Measurements from ENCODE around the gene TM7SF2. TPM values are rescaled to one million over a fixed set of nuclear protein-coding genes. Genes with fewer than 3 reads are reported as not detected.

TM7SF2 gene
- total RNA-seq, 1 experiment from 2014 or later = 73.8 TPM

DNA sequence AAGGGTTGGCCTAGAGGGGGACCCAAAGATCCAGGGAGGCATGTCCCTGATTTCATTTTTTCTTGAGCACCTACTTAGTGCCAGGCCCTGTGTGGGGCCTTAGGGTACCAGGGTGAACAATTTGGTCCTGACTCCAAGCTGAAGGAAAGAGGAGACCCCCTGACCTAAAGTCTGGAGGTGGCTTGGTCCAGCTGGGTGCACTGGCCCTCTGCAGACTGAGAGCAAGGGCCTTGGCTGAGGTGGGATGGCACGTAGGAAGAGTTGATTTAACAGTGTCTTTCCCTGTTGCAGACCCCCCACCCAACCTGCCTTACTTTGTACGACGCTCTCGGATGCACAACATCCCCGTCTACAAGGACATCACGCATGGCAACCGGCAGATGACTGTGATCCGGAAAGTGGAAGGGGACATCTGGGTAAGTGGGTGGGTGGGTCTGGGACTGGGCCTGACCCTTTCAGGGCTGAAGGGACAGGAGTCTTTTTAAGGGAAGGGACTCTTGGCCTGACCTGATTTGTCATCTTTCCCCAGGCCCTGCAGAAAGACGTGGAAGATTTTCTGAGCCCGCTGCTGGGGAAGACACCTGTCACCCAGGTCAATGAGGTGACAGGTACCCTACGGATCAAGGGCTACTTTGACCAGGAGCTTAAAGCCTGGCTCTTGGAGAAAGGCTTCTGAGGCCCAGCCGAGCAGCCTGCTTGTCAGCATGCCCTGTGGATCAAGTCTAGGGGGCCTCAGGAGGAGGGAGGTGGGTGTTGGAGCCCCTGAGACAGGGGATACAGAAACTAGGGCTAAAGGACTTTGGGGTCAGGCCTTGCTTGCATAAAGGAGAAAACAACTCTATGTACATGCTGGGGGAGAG is 13.8 kb downstream of the TM7SF2 start:
- intact Hi-C loops (cut with micrococcal nuclease; ENCODE audit: unreplicated experiment) = no loop called here
- Histone ChIP-seq H3K4me3 (ENCODE audit: low read depth, low read length) (no peak overlapping the region), H3K4me1 (peaks cover 14% of the 10 kb centered on the region), H3K9me3 (no peaks in the 10 kb centered on the region), H3K27me3 (replicated peaks; ENCODE audit: control insufficient read depth, insufficient read depth, low read length) (no peaks in the 10 kb centered on the region), H3K36me3 (ENCODE audit: control insufficient read depth, insufficient read depth, low read length) (peaks cover 6% of the 10 kb centered on the region)
- no TSS peak for BruUV-seq (replicated peaks)
- Mint-ChIP-seq H3K27me3 (ENCODE audit: insufficient read depth, unreplicated experiment) (no peaks in the 10 kb centered on the region), H3K4me3 (ENCODE audit: unreplicated experiment) (no peak overlapping the region), H3K36me3 (ENCODE audit: insufficient read depth, unreplicated experiment) (peaks cover 80% of the 10 kb centered on the region), H3K4me1 (ENCODE audit: low read depth, unreplicated experiment) (peaks cover 7% of the 10 kb centered on the region), H3K27ac (ENCODE audit: unreplicated experiment) (no peak overlapping the region), H3K9me3 (ENCODE audit: unreplicated experiment) (no peaks in the 10 kb centered on the region)
- TF ChIP-seq, protein P1, sequence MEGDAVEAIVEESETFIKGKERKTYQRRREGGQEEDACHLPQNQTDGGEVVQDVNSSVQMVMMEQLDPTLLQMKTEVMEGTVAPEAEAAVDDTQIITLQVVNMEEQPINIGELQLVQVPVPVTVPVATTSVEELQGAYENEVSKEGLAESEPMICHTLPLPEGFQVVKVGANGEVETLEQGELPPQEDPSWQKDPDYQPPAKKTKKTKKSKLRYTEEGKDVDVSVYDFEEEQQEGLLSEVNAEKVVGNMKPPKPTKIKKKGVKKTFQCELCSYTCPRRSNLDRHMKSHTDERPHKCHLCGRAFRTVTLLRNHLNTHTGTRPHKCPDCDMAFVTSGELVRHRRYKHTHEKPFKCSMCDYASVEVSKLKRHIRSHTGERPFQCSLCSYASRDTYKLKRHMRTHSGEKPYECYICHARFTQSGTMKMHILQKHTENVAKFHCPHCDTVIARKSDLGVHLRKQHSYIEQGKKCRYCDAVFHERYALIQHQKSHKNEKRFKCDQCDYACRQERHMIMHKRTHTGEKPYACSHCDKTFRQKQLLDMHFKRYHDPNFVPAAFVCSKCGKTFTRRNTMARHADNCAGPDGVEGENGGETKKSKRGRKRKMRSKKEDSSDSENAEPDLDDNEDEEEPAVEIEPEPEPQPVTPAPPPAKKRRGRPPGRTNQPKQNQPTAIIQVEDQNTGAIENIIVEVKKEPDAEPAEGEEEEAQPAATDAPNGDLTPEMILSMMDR (IDR thresholded peaks at IDR 0.05; ENCODE audit: insufficient read depth in 1 of 2, low read depth in 1 of 2, low read length in 1 of 2, severe bottlenecking in 1 of 2, unreplicated experiment in 1 of 2) = no peak
- ChIA-PET POLR2A (no interaction called here), CTCF (no interaction called here)
- no peak for DNase-seq

DNA sequence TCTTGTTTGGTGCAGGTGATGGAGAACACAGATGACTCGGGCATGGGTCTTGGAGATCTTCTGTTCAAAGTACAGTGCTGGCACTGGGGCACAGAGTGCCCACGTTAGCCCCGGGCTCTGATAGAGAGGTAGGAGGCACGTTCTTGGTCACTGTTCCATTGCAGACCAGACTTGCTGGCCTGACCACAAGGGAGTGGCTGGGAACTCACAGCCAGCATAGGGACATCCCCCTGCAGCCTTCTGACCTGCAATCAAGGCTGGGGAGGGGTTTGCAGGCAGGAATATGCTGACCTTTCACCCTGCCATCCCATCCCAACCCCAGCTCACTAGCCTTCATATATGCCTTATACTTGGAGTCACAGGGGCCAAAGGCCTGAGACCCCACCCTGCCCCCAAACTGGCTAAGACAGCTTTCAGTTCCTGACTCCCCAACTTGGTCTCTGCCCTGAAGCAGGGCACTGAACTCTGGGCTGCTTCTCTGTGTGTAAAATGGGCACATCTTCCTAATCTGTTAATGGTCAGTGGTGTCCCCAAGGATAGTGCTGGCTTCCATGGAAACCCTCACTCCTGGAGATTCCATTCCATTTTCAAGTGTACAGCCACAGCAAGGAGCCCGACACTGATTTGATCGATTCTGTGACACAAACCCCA is 15.1 kb downstream of the TM7SF2 start:
- Mint-ChIP-seq H3K27me3 (ENCODE audit: insufficient read depth, unreplicated experiment) (no peaks in the 10 kb centered on the region), H3K4me1 (ENCODE audit: low read depth, unreplicated experiment) (no peaks in the 10 kb centered on the region), H3K27ac (ENCODE audit: unreplicated experiment) (no peak overlapping the region), H3K4me3 (ENCODE audit: unreplicated experiment) (no peak overlapping the region), H3K9me3 (ENCODE audit: unreplicated experiment) (no peaks in the 10 kb centered on the region), H3K36me3 (ENCODE audit: insufficient read depth, unreplicated experiment) (peaks cover 75% of the 10 kb centered on the region)
- no TSS peak for BruUV-seq (replicated peaks)
- ChIA-PET CTCF (no interaction called here), POLR2A (no interaction called here)
- no peaks in the 10 kb centered on the region for H3K9me3 ChIP-seq
- intact Hi-C loops (cut with micrococcal nuclease; ENCODE audit: unreplicated experiment) = no loop called here
- H3K4me1 ChIP-seq = peaks cover 7% of the 10 kb centered on the region
- TF ChIP-seq, protein P1 (IDR thresholded peaks at IDR 0.05; ENCODE audit: insufficient read depth in 1 of 2, low read depth in 1 of 2, low read length in 1 of 2, severe bottlenecking in 1 of 2, unreplicated experiment in 1 of 2) = no peak
- DNase-seq = no peak
- H3K36me3 ChIP-seq (ENCODE audit: control insufficient read depth, insufficient read depth, low read length) = peaks cover 9% of the 10 kb centered on the region
- H3K4me3 ChIP-seq (ENCODE audit: low read depth, low read length) = no peak overlapping the region
- H3K27me3 ChIP-seq (replicated peaks; ENCODE audit: control insufficient read depth, insufficient read depth, low read length) = no peaks in the 10 kb centered on the region

DNA sequence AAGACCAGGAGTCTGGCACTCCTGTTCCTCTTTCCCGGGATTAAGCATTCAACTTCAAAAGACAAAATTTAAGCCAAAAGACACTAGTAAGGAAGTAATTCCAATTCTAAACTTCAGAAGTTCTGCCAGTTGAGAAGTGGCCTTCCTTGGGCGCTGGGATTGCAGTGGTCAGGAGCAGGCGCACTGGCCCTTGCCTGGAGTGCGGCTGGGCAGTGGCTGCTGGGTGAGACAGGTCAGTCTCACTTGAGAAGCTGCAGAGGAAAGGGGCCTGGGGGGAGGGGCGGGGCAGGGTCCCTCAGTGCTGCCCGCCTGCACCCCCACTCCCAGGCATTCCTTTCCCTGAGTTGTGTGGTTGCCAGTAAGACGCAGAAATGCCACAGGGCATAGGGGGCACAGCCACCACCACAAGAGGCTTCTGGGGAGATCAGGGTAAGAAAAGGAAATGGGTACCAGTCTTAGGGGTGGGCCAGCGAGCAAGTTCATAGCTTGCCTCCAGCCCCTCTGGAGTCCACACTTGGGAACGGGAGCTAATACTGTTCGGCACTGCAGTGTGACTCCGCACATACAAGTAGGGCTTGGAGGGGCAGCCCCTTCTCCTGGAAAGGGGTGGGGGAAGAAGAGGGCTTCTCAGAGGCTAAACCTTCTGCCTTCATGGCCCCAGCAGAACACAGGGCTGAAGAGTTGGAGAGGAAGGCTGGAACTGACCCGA is 16.0 kb downstream of the TM7SF2 start:
- no TSS peak for BruUV-seq (replicated peaks)
- Histone ChIP-seq H3K4me3 (ENCODE audit: low read depth, low read length) (no peak overlapping the region), H3K9me3 (no peaks in the 10 kb centered on the region), H3K4me1 (peaks cover 7% of the 10 kb centered on the region), H3K27me3 (replicated peaks; ENCODE audit: control insufficient read depth, insufficient read depth, low read length) (no peaks in the 10 kb centered on the region), H3K36me3 (ENCODE audit: control insufficient read depth, insufficient read depth, low read length) (peaks cover 10% of the 10 kb centered on the region)
- Mint-ChIP-seq H3K27ac (ENCODE audit: unreplicated experiment) (no peak overlapping the region), H3K9me3 (ENCODE audit: unreplicated experiment) (no peaks in the 10 kb centered on the region), H3K36me3 (ENCODE audit: insufficient read depth, unreplicated experiment) (peaks cover 70% of the 10 kb centered on the region), H3K4me3 (ENCODE audit: unreplicated experiment) (no peak overlapping the region), H3K4me1 (ENCODE audit: low read depth, unreplicated experiment) (no peaks in the 10 kb centered on the region), H3K27me3 (ENCODE audit: insufficient read depth, unreplicated experiment) (no peaks in the 10 kb centered on the region)
- ChIA-PET CTCF (interaction anchor here (0.6 to 0.8 kb wide), 2 partner anchors 527 to 1153 kb away, joined by 3 read pairs; no protein-coding TSS in a partner anchor), POLR2A (no interaction called here)
- intact Hi-C loops (cut with micrococcal nuclease; ENCODE audit: unreplicated experiment) = no loop called here
- no peak for DNase-seq
- TF ChIP-seq, protein P1 (IDR thresholded peaks at IDR 0.05; ENCODE audit: insufficient read depth in 1 of 2, low read depth in 1 of 2, low read length in 1 of 2, severe bottlenecking in 1 of 2, unreplicated experiment in 1 of 2) = no peak

Data from Caco-2 (cell line).